ENCODE measurements around the gene PLCE1.

Gene PLCE1

DNA sequence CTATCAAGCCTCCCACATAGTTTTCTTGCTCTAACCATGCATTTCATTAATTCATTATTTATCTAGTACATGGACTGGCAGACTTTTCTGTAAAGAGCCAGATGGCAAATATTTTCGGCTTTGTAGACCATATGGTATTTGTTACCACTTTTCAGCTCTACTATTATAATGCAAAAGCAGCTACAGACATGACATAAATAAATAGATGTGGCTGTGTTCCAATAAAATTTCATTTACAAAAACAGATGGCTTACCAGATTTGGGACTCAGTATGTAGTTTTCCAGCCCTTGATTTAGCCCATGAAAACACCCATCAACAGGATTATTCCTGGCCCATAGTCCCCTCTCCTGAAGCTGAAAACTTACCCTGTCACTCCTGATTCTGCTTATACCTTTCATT lies 32.1 kb downstream of the PLCE1 start:
- DNase-seq = no peak

DNA sequence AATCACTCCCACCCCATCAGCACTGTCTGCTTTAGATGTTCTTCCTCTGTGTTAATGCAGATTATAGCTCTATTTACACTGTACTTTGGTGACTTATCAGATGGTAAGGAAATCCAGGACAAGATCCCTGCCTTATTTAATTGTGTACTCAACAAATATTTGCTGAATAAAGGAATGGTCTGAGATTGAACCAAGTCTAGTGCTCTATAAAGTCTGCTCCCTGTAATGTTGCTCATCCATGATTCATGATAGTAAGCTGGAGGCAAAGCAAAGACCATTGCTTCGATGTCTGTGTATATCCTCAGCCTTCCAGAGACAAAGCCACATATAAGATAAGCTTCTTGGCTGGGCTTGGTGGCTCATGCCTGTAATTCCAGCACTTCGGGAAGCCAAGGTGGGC lies 33.5 kb downstream of the PLCE1 start:
- DNase-seq = no peak

GRCh38 chr10:94029955-94030354 lies 36.2 kb downstream of the PLCE1 start:
- DNase-seq = no peak

- DNase-seq = no peak
Observed at GRCh38 chr10:94035982-94036765, 42.4 kb downstream of the PLCE1 start.

- no peak for DNase-seq
Observed at GRCh38 chr10:94036766-94037033, 43.0 kb downstream of the PLCE1 start.

- no peak for DNase-seq
Observed at GRCh38 chr10:94037286-94037685, 43.6 kb downstream of the PLCE1 start.

DNA sequence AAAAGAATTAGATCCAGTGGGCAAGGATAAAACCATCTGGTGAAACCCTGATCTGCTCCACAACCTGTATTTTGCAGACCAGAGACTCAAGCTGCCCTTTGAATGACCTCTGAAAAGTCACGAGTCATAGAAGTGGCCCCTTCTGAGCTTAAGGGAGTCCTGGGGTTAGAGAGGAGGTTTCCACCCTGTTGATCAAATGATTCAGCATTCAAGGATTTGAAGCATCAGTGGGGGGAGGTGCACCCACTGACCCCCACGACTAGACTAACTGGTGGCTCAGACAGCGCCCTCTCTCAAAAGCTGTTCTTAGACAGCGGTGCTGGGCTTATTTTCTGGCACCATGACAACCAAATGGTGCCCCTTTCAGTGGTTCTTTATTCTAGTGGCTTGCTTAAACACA lies 44.3 kb downstream of the PLCE1 start:
- DNase-seq = no peak

- DNase-seq = no peak
Observed at GRCh38 chr10:94041206-94041605, 47.5 kb downstream of the PLCE1 start.

DNA sequence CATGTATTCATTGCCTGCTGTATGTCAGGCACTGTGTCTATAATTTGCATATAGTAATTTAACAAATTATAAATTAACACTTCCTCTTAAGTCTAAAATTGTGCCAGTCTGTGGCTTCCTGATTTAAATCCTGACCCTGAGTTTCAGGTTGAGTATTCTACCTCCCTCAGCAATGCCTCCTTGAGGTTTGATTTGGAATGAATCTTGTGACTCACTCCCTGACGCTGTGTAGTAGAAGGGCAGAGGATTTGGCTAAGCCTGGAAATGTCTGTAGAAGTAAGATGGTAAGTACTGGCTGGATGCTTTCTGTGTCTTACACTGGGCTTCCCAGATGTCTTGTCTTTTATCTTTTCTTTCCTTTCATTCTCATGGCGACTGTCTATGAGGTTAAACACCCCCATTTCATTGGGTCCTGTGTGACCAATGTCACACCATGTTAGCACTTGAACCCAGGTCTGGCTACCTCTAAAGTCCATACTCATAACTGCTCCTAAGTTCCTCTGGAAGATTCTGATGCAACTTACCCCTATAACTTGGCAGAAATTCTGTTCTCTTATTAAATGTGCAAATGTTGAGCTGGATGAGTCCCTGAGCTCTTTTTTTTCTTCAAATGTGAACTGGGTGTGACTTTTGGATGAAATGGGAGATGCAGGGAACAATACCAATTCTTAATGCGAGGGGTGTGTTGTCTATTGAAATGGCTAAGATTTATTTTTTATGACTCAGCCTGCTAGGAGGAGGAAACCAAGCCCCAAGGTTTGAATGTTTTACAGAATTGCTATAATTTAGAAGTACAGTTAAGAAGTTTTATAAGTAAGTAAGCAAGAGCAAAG lies 48.5 kb downstream of the PLCE1 start:
- DNase-seq = no peak

- no peak for DNase-seq
Observed at GRCh38 chr10:94042834-94043175, 49.1 kb downstream of the PLCE1 start.

Data from bone marrow (tissue), 2 donors.